ENCODE data around the gene ACOXL.

The ACOXL gene

DNA sequence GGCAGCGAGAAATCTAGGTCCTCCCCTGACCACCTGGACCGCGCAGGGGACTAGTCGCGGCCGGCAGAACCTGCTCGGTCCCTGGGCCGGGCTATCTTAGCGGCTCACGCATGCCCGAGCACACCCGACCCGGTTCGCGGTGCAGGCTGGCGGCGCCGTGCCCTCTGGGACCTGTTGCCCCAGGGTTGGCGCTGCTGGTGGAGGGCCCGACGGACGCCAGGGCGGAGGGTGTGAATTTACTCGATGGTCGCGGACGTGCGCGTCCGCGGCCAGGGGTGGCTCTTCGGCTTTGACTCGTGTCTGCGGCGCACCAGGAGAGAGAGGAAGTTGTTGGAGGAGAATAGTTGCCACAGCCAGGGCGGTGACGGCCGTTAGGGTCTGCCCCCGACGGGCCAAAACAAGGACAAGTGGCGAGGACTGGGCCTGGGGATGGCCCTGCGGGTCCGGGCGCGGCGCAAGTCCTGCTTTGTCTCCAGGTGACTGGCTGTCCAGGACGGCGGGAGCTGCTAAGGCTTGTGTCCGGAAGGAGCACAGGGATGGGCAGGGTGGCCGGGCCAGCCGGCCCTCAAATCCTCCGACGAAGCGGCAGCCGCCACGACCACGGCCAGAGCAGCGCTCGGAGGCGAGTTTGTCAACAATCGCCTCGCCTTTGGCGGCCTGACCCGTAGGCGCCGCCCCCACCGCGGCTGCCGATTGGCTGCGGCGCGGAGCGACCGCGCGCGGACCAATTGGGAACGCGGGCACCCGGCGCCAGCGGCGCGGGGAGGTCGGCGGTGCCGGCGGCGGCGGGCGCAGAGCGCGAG lies 389.7 kb downstream of the ACOXL start:
- H4K8ac ChIP-seq (ENCODE audit: low read length): no peak overlapping the region
- peak overlapping the region; percentile 93 to 94 for H3K4me3 ChIP-seq (ENCODE audit: insufficient read depth in 1 of 2, low read depth in 1 of 2, low read length in 2 of 2)
- peak overlapping the region in 1 of 2 experiments; percentile 88 for H3K18ac ChIP-seq (ENCODE audit: low read depth in 1 of 2, low read length in 2 of 2)
- peak overlapping the region; percentile 97 for H2AFZ ChIP-seq (ENCODE audit: low read depth, low read length)
- H2BK12ac ChIP-seq (ENCODE audit: low read length in 2 of 2): peak overlapping the region in 1 of 2 experiments; percentile 46
- no peak overlapping the region for H2AK5ac ChIP-seq (ENCODE audit: low read length, severe bottlenecking)
- peaks cover 23% of the 10 kb centered on the region for H3K79me1 ChIP-seq (replicated peaks; ENCODE audit: low read length, poor library complexity, severe bottlenecking)
- peaks cover 12 to 15% of the 10 kb centered on the region in 2 experiments for H3K27me3 ChIP-seq (ENCODE audit: control insufficient read depth in 1 of 2, insufficient read depth in 1 of 2, low read length in 2 of 2)
- no peak overlapping the region for H3K27ac ChIP-seq (ENCODE audit: low read length, poor library complexity, severe bottlenecking)
- peak; percentile 89 for DNase-seq
- peak overlapping the region; percentile 93 for H3K4me2 ChIP-seq (ENCODE audit: low read length, poor library complexity, severe bottlenecking)
- H3K4ac ChIP-seq (ENCODE audit: low read depth in 1 of 2, low read length in 2 of 2): peak overlapping the region in 1 of 2 experiments; percentile 44
- H3K4me1 ChIP-seq (ENCODE audit: control insufficient read depth, insufficient read depth, low read depth, low read length): peaks cover 41% of the 10 kb centered on the region
- H3K9me3 ChIP-seq (ENCODE audit: control insufficient read depth, low read length): no peaks in the 10 kb centered on the region
- H3K36me3 ChIP-seq (ENCODE audit: control insufficient read depth in 1 of 2, insufficient read depth in 2 of 2, low read depth in 1 of 2, low read length in 2 of 2): peaks cover 9 to 22% of the 10 kb centered on the region in 2 experiments
- peak overlapping the region; percentile 95 for H3K9ac ChIP-seq (ENCODE audit: low read length)
- no peak overlapping the region for H2BK120ac ChIP-seq (ENCODE audit: low read depth, low read length)
- peak overlapping the region in 1 of 2 experiments; percentile 93 for H3K23ac ChIP-seq (ENCODE audit: low read length in 2 of 2)
- no peak overlapping the region for H2BK15ac ChIP-seq (ENCODE audit: low read depth, poor library complexity, severe bottlenecking)
- H2BK5ac ChIP-seq (ENCODE audit: low read depth, low read length, poor library complexity, severe bottlenecking): no peak overlapping the region
- H4K91ac ChIP-seq (ENCODE audit: low read length): no peak overlapping the region
- 2% methylated on average over 83 of the region's 93 CpGs for WGBS
- H3K14ac ChIP-seq (ENCODE audit: low read length in 2 of 2): peak overlapping the region in 1 of 2 experiments; percentile 77

GRCh38 chr2:111122631-111123421 lies 390.5 kb downstream of the ACOXL start:
- Histone ChIP-seq H2BK12ac (ENCODE audit: low read length in 2 of 2) (peak overlapping the region in 1 of 2 experiments; percentile 63), H2AFZ (ENCODE audit: low read depth, low read length) (peak overlapping the region; percentile 96), H2BK120ac (ENCODE audit: low read depth, low read length) (no peak overlapping the region), H2BK5ac (ENCODE audit: low read depth, low read length, poor library complexity, severe bottlenecking) (no peak overlapping the region), H3K79me1 (replicated peaks; ENCODE audit: low read length, poor library complexity, severe bottlenecking) (peaks cover 26% of the 10 kb centered on the region), H3K9me3 (ENCODE audit: control insufficient read depth, low read length) (no peaks in the 10 kb centered on the region), H2BK15ac (ENCODE audit: low read depth, poor library complexity, severe bottlenecking) (no peak overlapping the region), H3K23ac (ENCODE audit: low read length in 2 of 2) (peak overlapping the region in 1 of 2 experiments; percentile 99), H3K18ac (ENCODE audit: low read depth in 1 of 2, low read length in 2 of 2) (peak overlapping the region; percentile 77 to 94), H3K4me1 (ENCODE audit: control insufficient read depth, insufficient read depth, low read depth, low read length) (peaks cover 36% of the 10 kb centered on the region), H3K27me3 (ENCODE audit: control insufficient read depth in 1 of 2, insufficient read depth in 1 of 2, low read length in 2 of 2) (peaks cover 12 to 15% of the 10 kb centered on the region in 2 experiments), H3K14ac (ENCODE audit: low read length in 2 of 2) (peak overlapping the region in 1 of 2 experiments; percentile 99), H3K4me3 (ENCODE audit: insufficient read depth in 1 of 2, low read depth in 1 of 2, low read length in 2 of 2) (peak overlapping the region; percentile 90 to 94), H4K8ac (ENCODE audit: low read length) (no peak overlapping the region), H3K27ac (ENCODE audit: low read length, poor library complexity, severe bottlenecking) (peak overlapping the region; percentile 34), H3K9ac (ENCODE audit: low read length) (peak overlapping the region; percentile 95), H3K4me2 (ENCODE audit: low read length, poor library complexity, severe bottlenecking) (peak overlapping the region; percentile 93), H2AK5ac (ENCODE audit: low read length, severe bottlenecking) (no peak overlapping the region), H4K91ac (ENCODE audit: low read length) (peak overlapping the region; percentile 82), H3K4ac (ENCODE audit: low read depth in 1 of 2, low read length in 2 of 2) (peak overlapping the region; percentile 53 to 54), H3K36me3 (ENCODE audit: control insufficient read depth in 1 of 2, insufficient read depth in 2 of 2, low read depth in 1 of 2, low read length in 2 of 2) (peaks cover 9 to 25% of the 10 kb centered on the region in 2 experiments)
- under 1% methylated on average over 60 of the region's 92 CpGs for WGBS
- peak; percentile 84 for DNase-seq

- no peak overlapping the region for H2BK15ac ChIP-seq (ENCODE audit: low read depth, poor library complexity, severe bottlenecking)
- no peak overlapping the region for H2AFZ ChIP-seq (ENCODE audit: low read depth, low read length)
- H3K4me3 ChIP-seq (ENCODE audit: insufficient read depth in 1 of 2, low read depth in 1 of 2, low read length in 2 of 2): peak overlapping the region in 1 of 2 experiments; percentile 90
- peaks cover 30% of the 10 kb centered on the region for H3K4me1 ChIP-seq (ENCODE audit: control insufficient read depth, insufficient read depth, low read depth, low read length)
- peaks cover 12% of the 10 kb centered on the region in 2 experiments for H3K27me3 ChIP-seq (ENCODE audit: control insufficient read depth in 1 of 2, insufficient read depth in 1 of 2, low read length in 2 of 2)
- no peak overlapping the region for H2BK120ac ChIP-seq (ENCODE audit: low read depth, low read length)
- no peak overlapping the region for H3K27ac ChIP-seq (ENCODE audit: low read length, poor library complexity, severe bottlenecking)
- H3K4me2 ChIP-seq (ENCODE audit: low read length, poor library complexity, severe bottlenecking): no peak overlapping the region
- 88% methylated on average over 7 of the region's 7 CpGs for WGBS
- peaks cover 27% of the 10 kb centered on the region for H3K79me1 ChIP-seq (replicated peaks; ENCODE audit: low read length, poor library complexity, severe bottlenecking)
- H3K9ac ChIP-seq (ENCODE audit: low read length): peak overlapping the region; percentile 95
- no peak overlapping the region for H2BK12ac ChIP-seq (ENCODE audit: low read length in 2 of 2)
- no peak overlapping the region for H4K91ac ChIP-seq (ENCODE audit: low read length)
- peaks cover 9 to 32% of the 10 kb centered on the region in 2 experiments for H3K36me3 ChIP-seq (ENCODE audit: control insufficient read depth in 1 of 2, insufficient read depth in 2 of 2, low read depth in 1 of 2, low read length in 2 of 2)
- H3K14ac ChIP-seq (ENCODE audit: low read length in 2 of 2): no peak overlapping the region
- H3K4ac ChIP-seq (ENCODE audit: low read depth in 1 of 2, low read length in 2 of 2): no peak overlapping the region
- DNase-seq: no peak
- no peak overlapping the region for H4K8ac ChIP-seq (ENCODE audit: low read length)
- H2BK5ac ChIP-seq (ENCODE audit: low read depth, low read length, poor library complexity, severe bottlenecking): no peak overlapping the region
- no peak overlapping the region for H3K18ac ChIP-seq (ENCODE audit: low read depth in 1 of 2, low read length in 2 of 2)
- no peaks in the 10 kb centered on the region for H3K9me3 ChIP-seq (ENCODE audit: control insufficient read depth, low read length)
- H3K23ac ChIP-seq (ENCODE audit: low read length in 2 of 2): no peak overlapping the region
- no peak overlapping the region for H2AK5ac ChIP-seq (ENCODE audit: low read length, severe bottlenecking)
Observed at GRCh38 chr2:111123751-111124150, 391.4 kb downstream of the ACOXL start.

DNA sequence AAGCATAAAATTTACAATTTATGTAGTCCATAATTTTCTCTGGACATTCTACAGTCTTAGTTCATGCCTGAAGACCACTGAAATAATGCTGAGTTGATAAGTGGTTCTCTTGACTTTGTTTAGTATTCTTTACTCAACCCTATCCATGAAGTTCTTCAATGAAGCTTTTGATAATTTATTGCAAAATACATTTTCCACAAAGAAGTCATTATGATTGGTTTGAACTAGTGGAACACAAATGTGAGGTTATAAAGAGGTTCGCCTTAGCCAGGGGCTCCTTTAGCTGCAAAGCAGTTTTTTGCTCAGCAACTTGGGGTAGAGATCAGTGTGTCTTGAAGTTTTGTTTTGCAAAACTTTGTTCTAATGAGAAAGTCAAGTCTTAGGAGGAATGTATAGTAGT lies 394.2 kb downstream of the ACOXL start:
- H2BK120ac ChIP-seq (ENCODE audit: low read depth, low read length): no peak overlapping the region
- peaks cover 13% of the 10 kb centered on the region for H3K4me1 ChIP-seq (ENCODE audit: control insufficient read depth, insufficient read depth, low read depth, low read length)
- DNase-seq: no peak
- no peak overlapping the region for H3K4me2 ChIP-seq (ENCODE audit: low read length, poor library complexity, severe bottlenecking)
- H3K79me1 ChIP-seq (replicated peaks; ENCODE audit: low read length, poor library complexity, severe bottlenecking): peaks cover 30% of the 10 kb centered on the region
- no peak overlapping the region for H3K18ac ChIP-seq (ENCODE audit: low read depth in 1 of 2, low read length in 2 of 2)
- H2AK5ac ChIP-seq (ENCODE audit: low read length, severe bottlenecking): no peak overlapping the region
- H3K27me3 ChIP-seq (ENCODE audit: control insufficient read depth in 1 of 2, insufficient read depth in 1 of 2, low read length in 2 of 2): no peaks in the 10 kb centered on the region
- no peak overlapping the region for H4K91ac ChIP-seq (ENCODE audit: low read length)
- peaks cover 9 to 42% of the 10 kb centered on the region in 2 experiments for H3K36me3 ChIP-seq (ENCODE audit: control insufficient read depth in 1 of 2, insufficient read depth in 2 of 2, low read depth in 1 of 2, low read length in 2 of 2)
- H3K4ac ChIP-seq (ENCODE audit: low read depth in 1 of 2, low read length in 2 of 2): no peak overlapping the region
- H3K9me3 ChIP-seq (ENCODE audit: control insufficient read depth, low read length): no peaks in the 10 kb centered on the region
- no peak overlapping the region for H2AFZ ChIP-seq (ENCODE audit: low read depth, low read length)
- H4K8ac ChIP-seq (ENCODE audit: low read length): no peak overlapping the region
- H3K23ac ChIP-seq (ENCODE audit: low read length in 2 of 2): no peak overlapping the region
- no peak overlapping the region for H3K14ac ChIP-seq (ENCODE audit: low read length in 2 of 2)
- no peak overlapping the region for H2BK5ac ChIP-seq (ENCODE audit: low read depth, low read length, poor library complexity, severe bottlenecking)
- WGBS: 94% methylated on average over 1 of the region's 1 CpG
- H3K27ac ChIP-seq (ENCODE audit: low read length, poor library complexity, severe bottlenecking): no peak overlapping the region
- no peak overlapping the region for H3K4me3 ChIP-seq (ENCODE audit: insufficient read depth in 1 of 2, low read depth in 1 of 2, low read length in 2 of 2)
- no peak overlapping the region for H3K9ac ChIP-seq (ENCODE audit: low read length)
- no peak overlapping the region for H2BK15ac ChIP-seq (ENCODE audit: low read depth, poor library complexity, severe bottlenecking)
- H2BK12ac ChIP-seq (ENCODE audit: low read length in 2 of 2): no peak overlapping the region

Measured in mesenchymal stem cell (in vitro differentiated cells and primary cell).